Effector memory CD4-positive, alpha-beta T cell (primary cell): ENCODE measurements around the gene FAF1.
"Not testable (repeated sequence)": the region's sequence is repeated elsewhere in the genome, so short reads cannot be mapped to it uniquely, and the experiment has no call there.

Experiments
- DNase-seq, 3 donors: peaks; one replicate each; pipeline ENCODE4 v3.0.0-alpha.2; 2020
- H3K27ac ChIP-seq: 2 replicates; pipeline ENCODE4 v1.7.0; 2013; ENCODE audit warnings: mild to moderate bottlenecking, low read length, moderate library complexity; ENCODE audit not compliant: insufficient read depth, poor library complexity, severe bottlenecking
- H3K27me3 ChIP-seq: replicated peaks from 2 replicates; pipeline ENCODE4 v1.7.0; 2013; ENCODE audit warnings: mild to moderate bottlenecking, low read length; ENCODE audit not compliant: insufficient read depth, control insufficient read depth, poor library complexity, severe bottlenecking
- H3K36me3 ChIP-seq: 2 replicates; pipeline ENCODE4 v1.7.0; 2013; ENCODE audit warnings: mild to moderate bottlenecking, low read length, moderate library complexity; ENCODE audit not compliant: control insufficient read depth, insufficient read depth
- H3K4me1 ChIP-seq: 2 replicates; pipeline ENCODE4 v1.7.0; 2013; ENCODE audit warnings: low read length, mild to moderate bottlenecking; ENCODE audit not compliant: control insufficient read depth, insufficient read depth, poor library complexity, severe bottlenecking
- H3K4me3 ChIP-seq: 2 replicates; pipeline ENCODE4 v1.7.0; 2013; ENCODE audit warnings: low read length, low read depth, mild to moderate bottlenecking; ENCODE audit not compliant: insufficient read depth, poor library complexity, severe bottlenecking
- H3K9me3 ChIP-seq: 2 replicates; pipeline ENCODE4 v1.7.0; 2013; ENCODE audit warnings: mild to moderate bottlenecking, low read length, moderate library complexity; ENCODE audit not compliant: control insufficient read depth

The FAF1 gene

GRCh38 chr1:50833216-50833615, 126.9 kb downstream of the FAF1 start:
- no peak for DNase-seq

GRCh38 chr1:50832167-50832566, 127.9 kb downstream of the FAF1 start:
- Histone ChIP-seq H3K9me3 (no peaks in the 10 kb centered on the region), H3K4me1 (no peaks in the 10 kb centered on the region), H3K27me3 (no peaks in the 10 kb centered on the region), H3K36me3 (no peaks in the 10 kb centered on the region), H3K27ac (no peak overlapping the region), H3K4me3 (no peak overlapping the region)
- DNase-seq: no peak

More at GRCh38 chr1:50833216-50833615, 126.9 kb downstream of the FAF1 start:
- no peaks in the 10 kb centered on the region for H3K4me1 ChIP-seq
- no peaks in the 10 kb centered on the region for H3K9me3 ChIP-seq
- H3K4me3 ChIP-seq: no peak overlapping the region
- no peaks in the 10 kb centered on the region for H3K36me3 ChIP-seq
- no peaks in the 10 kb centered on the region for H3K27me3 ChIP-seq
- no peak overlapping the region for H3K27ac ChIP-seq

- no peak for DNase-seq
- Histone ChIP-seq H3K36me3 (no peaks in the 10 kb centered on the region), H3K27me3 (no peaks in the 10 kb centered on the region), H3K4me1 (no peaks in the 10 kb centered on the region), H3K27ac (no peak overlapping the region), H3K4me3 (no peak overlapping the region), H3K9me3 (no peaks in the 10 kb centered on the region)
Observed at GRCh38 chr1:50831300-50832061, 128.6 kb downstream of the FAF1 start.

- Histone ChIP-seq H3K9me3 (no peaks in the 10 kb centered on the region), H3K27me3 (no peaks in the 10 kb centered on the region), H3K4me3 (no peak overlapping the region), H3K27ac (no peak overlapping the region), H3K36me3 (no peaks in the 10 kb centered on the region), H3K4me1 (no peaks in the 10 kb centered on the region)
- no peak for DNase-seq
Observed at GRCh38 chr1:50830621-50831020, 129.4 kb downstream of the FAF1 start.

- Histone ChIP-seq H3K9me3 (no peaks in the 10 kb centered on the region), H3K4me3 (no peak overlapping the region), H3K27ac (no peak overlapping the region)
Observed at GRCh38 chr1:50829014-50829958, 130.8 kb downstream of the FAF1 start.

GRCh38 chr1:50827546-50827945, 132.5 kb downstream of the FAF1 start:
- Histone ChIP-seq H3K27me3 (no peaks in the 10 kb centered on the region), H3K4me3 (no peak overlapping the region)

More at GRCh38 chr1:50829014-50829958, 130.8 kb downstream of the FAF1 start:
- Histone ChIP-seq H3K36me3 (no peaks in the 10 kb centered on the region), H3K4me1 (no peaks in the 10 kb centered on the region), H3K27me3 (no peaks in the 10 kb centered on the region)
- no peak for DNase-seq

GRCh38 chr1:50826792-50827191, 133.3 kb downstream of the FAF1 start:
- not testable (repeated sequence) for DNase-seq, H3K4me3 ChIP-seq

More at GRCh38 chr1:50827546-50827945, 132.5 kb downstream of the FAF1 start:
- no peak for DNase-seq
- H3K9me3 ChIP-seq: no peaks in the 10 kb centered on the region
- no peaks in the 10 kb centered on the region for H3K36me3 ChIP-seq
- H3K4me1 ChIP-seq: no peaks in the 10 kb centered on the region
- H3K27ac ChIP-seq: no peak overlapping the region

GRCh38 chr1:50822035-50822776, 137.9 kb downstream of the FAF1 start:
- no peak overlapping the region for H3K27ac ChIP-seq
- no peaks in the 10 kb centered on the region for H3K27me3 ChIP-seq
- H3K36me3 ChIP-seq: no peaks in the 10 kb centered on the region
- no peak for DNase-seq
- H3K4me3 ChIP-seq: no peak overlapping the region
- no peaks in the 10 kb centered on the region for H3K4me1 ChIP-seq
- H3K9me3 ChIP-seq: no peaks in the 10 kb centered on the region

More at GRCh38 chr1:50826792-50827191, 133.3 kb downstream of the FAF1 start:
- H3K27me3 ChIP-seq, H3K4me1 ChIP-seq, H3K9me3 ChIP-seq, H3K27ac ChIP-seq, H3K36me3 ChIP-seq: not testable (repeated sequence)

- no peak overlapping the region for H3K4me3 ChIP-seq
- H3K4me1 ChIP-seq: no peaks in the 10 kb centered on the region
- H3K27ac ChIP-seq: no peak overlapping the region
- no peak for DNase-seq
- no peaks in the 10 kb centered on the region for H3K27me3 ChIP-seq
- no peaks in the 10 kb centered on the region for H3K9me3 ChIP-seq
- no peaks in the 10 kb centered on the region for H3K36me3 ChIP-seq
Observed at GRCh38 chr1:50820545-50820944, 139.5 kb downstream of the FAF1 start.
